Keratinocyte (primary cell): Measurements from ENCODE around the gene PARP1. TPM values are rescaled to one million over a fixed set of nuclear protein-coding genes. Genes with fewer than 3 reads are reported as not detected.

ENCODE experiments used
- DNase-seq: peaks from one replicate; pipeline ENCODE4 v3.0.0-alpha.2; 2011; ENCODE audit warnings: low read depth, missing footprints, low spot score
- FAIRE-seq: peaks from 2 replicates; lab custom pipeline; 2011; peaks lifted over from hg19 to GRCh38; lab: Jason Lieb, UNC
- H2AFZ ChIP-seq: 2 replicates; pipeline ENCODE4 v1.6.0; 2012; ENCODE audit warnings: low read length, control low read depth, inconsistent platforms; ENCODE audit not compliant: control insufficient read depth
- H3K27ac ChIP-seq: 2 replicates; pipeline ENCODE4 v1.5.1; 2011; ENCODE audit warnings: low read length; ENCODE audit not compliant: control insufficient read depth, insufficient read depth
- H3K27me3 ChIP-seq: 3 replicates; pipeline ENCODE4 v1.6.0; 2011; ENCODE audit warnings: low read length; ENCODE audit not compliant: control insufficient read depth, insufficient read depth; ENCODE audit errors: extremely low read depth
- H3K36me3 ChIP-seq, 2 experiments: 2 replicates in 1 of 2; 3 replicates in 1 of 2; pipeline ENCODE4 v1.5.1; 2011; ENCODE audit warnings: low read length in 2 of 2, mild to moderate bottlenecking in 1 of 2; ENCODE audit not compliant: control insufficient read depth in 2 of 2, insufficient read depth in 2 of 2; ENCODE audit errors: extremely low read depth in 1 of 2
- H3K4me1 ChIP-seq: 3 replicates; pipeline ENCODE4 v1.5.1; 2011; ENCODE audit warnings: low read length; ENCODE audit not compliant: control insufficient read depth, insufficient read depth; ENCODE audit errors: extremely low read depth
- H3K4me2 ChIP-seq: 3 replicates; pipeline ENCODE4 v1.6.0; 2011; ENCODE audit warnings: low read depth, low read length; ENCODE audit not compliant: control insufficient read depth, insufficient read depth; ENCODE audit errors: extremely low read depth
- H3K4me3 ChIP-seq, 3 experiments: fragments of 200-600 bp in 1 of 3; sonication (generic) in 1 of 3; 2 replicates in 2 of 3; 3 replicates in 1 of 3; pipeline ENCODE4 v1.5.1; 2011 to 2016; ENCODE audit warnings: low read length in 3 of 3, mild to moderate bottlenecking in 3 of 3, control low read depth in 2 of 3, inconsistent platforms in 1 of 3, low read depth in 1 of 3, mixed read lengths in 1 of 3, mixed run types in 1 of 3, moderate library complexity in 1 of 3; ENCODE audit not compliant: control insufficient read depth in 2 of 3, insufficient read depth in 2 of 3; ENCODE audit errors: extremely low read depth in 1 of 3
- H3K79me2 ChIP-seq: 2 replicates; pipeline ENCODE4 v1.6.0; 2012; ENCODE audit warnings: low read length; ENCODE audit not compliant: control insufficient read depth, insufficient read depth
- H3K9ac ChIP-seq: 3 replicates; pipeline ENCODE4 v1.6.0; 2011; ENCODE audit warnings: low read length; ENCODE audit not compliant: control insufficient read depth, insufficient read depth; ENCODE audit errors: extremely low read depth
- H3K9me1 ChIP-seq: 3 replicates; pipeline ENCODE4 v1.6.0; 2011; ENCODE audit warnings: low read length; ENCODE audit not compliant: control insufficient read depth, insufficient read depth; ENCODE audit errors: extremely low read depth
- H3K9me3 ChIP-seq: 2 replicates; pipeline ENCODE4 v1.5.1; 2012; ENCODE audit warnings: low read depth, low read length; ENCODE audit not compliant: control insufficient read depth
- H4K20me1 ChIP-seq: 3 replicates; pipeline ENCODE4 v1.6.0; 2011; ENCODE audit warnings: low read length; ENCODE audit not compliant: control insufficient read depth, insufficient read depth; ENCODE audit errors: extremely low read depth
- CTCF ChIP-seq, 3 experiments: IDR thresholded peaks in 1 of 3; conservative IDR thresholded peaks in 1 of 3; optimal IDR thresholded peaks in 1 of 3; 2 replicates in 2 of 3; 3 replicates in 1 of 3; pipeline versions ENCODE3 to v1.5.1; 2011; ENCODE audit warnings: low read length in 3 of 3, mild to moderate bottlenecking in 3 of 3, moderate library complexity in 2 of 3, control low read depth in 1 of 3, inconsistent platforms in 1 of 3; ENCODE audit not compliant: insufficient read depth in 2 of 3; ENCODE audit errors: extremely low read depth in 1 of 3
- EZH2 ChIP-seq: IDR thresholded peaks from one replicate; pipeline ENCODE4 v1.6.1; 2012; ENCODE audit warnings: inconsistent platforms, mild to moderate bottlenecking, low read length, moderate library complexity
- dilution Hi-C: fragments of 300-500 bp; cut with MboI; formaldehyde crosslinking; loops from one replicate; pipeline ENCODE4 v1.7.0; 2020; ENCODE audit warnings: low sequenced_read_pairs; ENCODE audit not compliant: extremely low pct_ligation_motif_present
- polyA plus RNA-seq, 5 experiments: library from polyadenylated mRNA; depleted of rRNA in 3 of 5; stranded (reverse) in 3 of 5; stranded (forward) in 1 of 5; unstranded in 1 of 5; fragments of >200 nt; gene quantifications; 1 replicate in 1 of 5; 2 replicates in 3 of 5; 3 replicates in 1 of 5; pipeline versions ENCODE4 v1.2.1 to v1.2.3, GENCODE V29; 2011 to 2012; ENCODE audit warnings: missing spikeins in 2 of 5, low read depth in 1 of 5, low replicate concordance in 1 of 5

PARP1 gene
- polyA plus RNA-seq, 1 donor (not counting 4 experiments of a cell fraction or from before 2014, with no cell fraction given) = 62.9 TPM

- TF ChIP-seq CTCF (optimal IDR thresholded peaks at IDR 0.05 in 1 of 3, IDR thresholded peaks at IDR 0.05 in 1 of 3, conservative IDR thresholded peaks at IDR 0.05 in 1 of 3; ENCODE audit: extremely low read depth in 1 of 3, insufficient read depth in 2 of 3, low read length in 3 of 3) (no peak), EZH2 (no peak)
- DNase-seq (no peak), FAIRE-seq (no peak)
- Histone ChIP-seq H3K9ac (no peak overlapping the region), H4K20me1 (no peaks in the 10 kb centered on the region), H3K27me3 (peaks cover 8% of the 10 kb centered on the region), H3K36me3 (no peaks in the 10 kb centered on the region), H3K9me1 (no peaks in the 10 kb centered on the region), H3K4me3 (no peak overlapping the region), H3K4me1 (no peaks in the 10 kb centered on the region), H2AFZ (no peak overlapping the region), H3K27ac (no peak overlapping the region), H3K79me2 (no peaks in the 10 kb centered on the region), H3K9me3 (no peaks in the 10 kb centered on the region), H3K4me2 (no peak overlapping the region)
- dilution Hi-C loops = no loop called here
These were observed 28.6 kb upstream of the PARP1 start for GRCh38 chr1:226436472-226436854.

DNA sequence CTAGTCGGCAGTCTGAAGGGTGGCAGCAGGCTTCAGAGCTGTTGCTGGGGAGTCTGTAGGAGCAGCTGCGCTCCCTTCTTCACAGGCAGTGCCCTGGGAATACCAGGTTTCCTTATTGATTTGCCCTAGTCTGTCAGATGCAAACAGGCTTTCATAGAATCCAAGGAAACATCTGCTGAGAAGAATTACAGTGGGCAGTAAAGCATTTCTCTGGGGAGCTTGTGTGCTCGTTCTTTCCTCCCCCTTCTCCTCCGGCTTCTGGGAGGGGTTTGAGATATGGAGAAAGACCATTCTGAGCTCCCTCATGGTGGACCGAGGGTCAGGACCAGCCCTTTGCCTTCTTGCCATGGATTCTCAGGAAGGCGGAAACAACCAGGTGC lies 25.4 kb upstream of the PARP1 start:
- Histone ChIP-seq H3K4me3 (no peak overlapping the region), H3K79me2 (no peaks in the 10 kb centered on the region), H2AFZ (no peak overlapping the region), H3K9ac (no peak overlapping the region), H3K4me2 (no peak overlapping the region), H3K9me3 (no peaks in the 10 kb centered on the region), H4K20me1 (no peaks in the 10 kb centered on the region), H3K36me3 (no peaks in the 10 kb centered on the region), H3K9me1 (no peaks in the 10 kb centered on the region), H3K27me3 (peaks cover 8% of the 10 kb centered on the region), H3K4me1 (peaks cover 6% of the 10 kb centered on the region), H3K27ac (no peak overlapping the region)
- FAIRE-seq = no peak
- no peak for DNase-seq
- no peak for TF ChIP-seq EZH2
- no peak for TF ChIP-seq CTCF (optimal IDR thresholded peaks at IDR 0.05 in 1 of 3, IDR thresholded peaks at IDR 0.05 in 1 of 3, conservative IDR thresholded peaks at IDR 0.05 in 1 of 3; ENCODE audit: extremely low read depth in 1 of 3, insufficient read depth in 2 of 3, low read length in 3 of 3)
- dilution Hi-C loops = no loop called here
